ENCODE data around the gene FAM241B.
A peak's percentile ranks its signal among the peaks of the same experiment; 100 is the strongest.

FAM241B gene

DNA sequence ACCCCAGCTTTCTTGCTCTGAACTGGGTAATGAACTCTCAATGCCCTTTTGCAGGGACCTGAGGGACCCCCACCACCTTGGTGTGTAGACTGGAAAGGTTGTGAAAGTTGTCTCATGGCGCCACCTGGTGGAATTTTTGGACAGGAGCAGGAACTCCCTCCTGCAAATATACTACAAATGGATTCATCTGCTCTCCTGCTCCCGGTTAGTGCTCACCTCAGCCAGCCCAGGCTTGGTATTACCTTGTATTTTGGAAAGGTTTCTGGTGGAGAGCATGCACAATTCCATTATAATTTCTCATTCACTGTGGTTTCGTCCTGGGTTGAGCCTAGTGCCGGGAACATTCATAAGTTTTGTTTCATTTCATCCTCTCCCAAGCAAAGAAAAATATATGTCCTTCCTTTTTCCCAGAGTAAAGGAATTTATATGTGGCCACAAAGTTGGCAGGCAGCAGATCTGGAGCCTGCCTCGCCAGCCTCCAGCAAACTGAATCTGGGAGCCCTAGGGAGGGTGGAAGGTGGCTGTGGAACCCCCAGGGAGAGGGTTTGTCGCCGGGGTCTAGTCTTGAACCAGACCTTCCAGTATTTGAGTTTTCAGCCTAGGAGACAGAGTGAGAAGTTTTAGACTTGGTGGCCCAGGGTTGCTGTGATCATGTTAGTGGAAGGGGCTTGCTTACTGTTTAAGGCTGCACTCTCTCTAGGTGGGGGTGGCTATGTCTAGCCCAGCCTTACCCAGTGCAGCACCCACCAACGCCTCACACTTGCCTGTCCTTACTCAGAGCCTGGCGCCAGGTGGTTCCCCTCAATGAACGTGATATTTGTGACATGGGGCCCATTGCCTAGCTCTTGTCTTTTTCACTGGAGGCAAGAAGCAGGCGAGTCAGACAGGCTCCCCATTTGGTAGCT lies 9.5 kb downstream of the FAM241B start:
- DNase-seq (ENCODE audit: insufficient read length, low spot score) = peak; percentile 80
- TF ChIP-seq, protein P1, sequence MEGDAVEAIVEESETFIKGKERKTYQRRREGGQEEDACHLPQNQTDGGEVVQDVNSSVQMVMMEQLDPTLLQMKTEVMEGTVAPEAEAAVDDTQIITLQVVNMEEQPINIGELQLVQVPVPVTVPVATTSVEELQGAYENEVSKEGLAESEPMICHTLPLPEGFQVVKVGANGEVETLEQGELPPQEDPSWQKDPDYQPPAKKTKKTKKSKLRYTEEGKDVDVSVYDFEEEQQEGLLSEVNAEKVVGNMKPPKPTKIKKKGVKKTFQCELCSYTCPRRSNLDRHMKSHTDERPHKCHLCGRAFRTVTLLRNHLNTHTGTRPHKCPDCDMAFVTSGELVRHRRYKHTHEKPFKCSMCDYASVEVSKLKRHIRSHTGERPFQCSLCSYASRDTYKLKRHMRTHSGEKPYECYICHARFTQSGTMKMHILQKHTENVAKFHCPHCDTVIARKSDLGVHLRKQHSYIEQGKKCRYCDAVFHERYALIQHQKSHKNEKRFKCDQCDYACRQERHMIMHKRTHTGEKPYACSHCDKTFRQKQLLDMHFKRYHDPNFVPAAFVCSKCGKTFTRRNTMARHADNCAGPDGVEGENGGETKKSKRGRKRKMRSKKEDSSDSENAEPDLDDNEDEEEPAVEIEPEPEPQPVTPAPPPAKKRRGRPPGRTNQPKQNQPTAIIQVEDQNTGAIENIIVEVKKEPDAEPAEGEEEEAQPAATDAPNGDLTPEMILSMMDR (IDR thresholded peaks at IDR 0.05; ENCODE audit: insufficient read depth, missing control alignments) = peak; percentile 88
- no peak for FAIRE-seq

DNA sequence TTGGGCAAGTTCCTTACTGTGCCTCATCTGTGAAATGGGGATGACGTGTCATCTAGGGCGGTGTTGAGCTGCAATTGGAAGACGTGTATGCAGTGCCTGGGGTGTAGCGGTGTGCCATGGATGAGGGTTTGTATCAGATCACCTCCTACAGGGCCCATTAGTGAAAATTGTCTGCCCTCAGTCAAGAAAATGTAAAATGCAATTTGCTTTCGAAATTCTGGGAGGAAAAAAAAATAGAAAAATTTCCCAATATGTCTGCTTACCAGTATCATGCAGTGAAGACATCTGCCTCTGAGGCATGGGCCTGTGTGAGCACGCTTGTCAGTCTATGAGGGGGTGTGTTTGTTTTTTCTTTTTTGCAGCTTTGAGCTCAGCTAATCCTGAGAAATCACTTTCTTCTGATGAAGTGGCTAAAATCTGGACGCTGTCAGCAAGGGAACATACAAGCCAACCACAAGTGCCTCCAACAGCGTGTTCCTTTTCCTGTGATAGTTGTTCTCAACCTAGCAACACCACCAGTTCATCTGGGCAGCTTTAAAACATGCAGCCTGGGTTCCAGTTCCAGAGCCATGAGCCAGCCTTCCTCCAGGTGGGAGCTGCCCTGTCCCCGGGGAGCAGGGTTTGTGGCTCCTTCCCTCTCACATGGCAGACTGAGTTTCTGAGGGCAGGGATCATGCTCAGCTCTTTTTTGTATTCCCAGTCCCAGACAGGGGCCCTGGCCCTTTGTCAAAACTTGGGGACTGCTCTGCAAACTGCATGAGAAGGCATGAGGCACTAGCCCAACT lies 10.3 kb downstream of the FAM241B start:
- DNase-seq (ENCODE audit: insufficient read length, low spot score) = no peak
- FAIRE-seq = no peak
- TF ChIP-seq, protein P1 (IDR thresholded peaks at IDR 0.05; ENCODE audit: insufficient read depth, missing control alignments) = no peak

DNA sequence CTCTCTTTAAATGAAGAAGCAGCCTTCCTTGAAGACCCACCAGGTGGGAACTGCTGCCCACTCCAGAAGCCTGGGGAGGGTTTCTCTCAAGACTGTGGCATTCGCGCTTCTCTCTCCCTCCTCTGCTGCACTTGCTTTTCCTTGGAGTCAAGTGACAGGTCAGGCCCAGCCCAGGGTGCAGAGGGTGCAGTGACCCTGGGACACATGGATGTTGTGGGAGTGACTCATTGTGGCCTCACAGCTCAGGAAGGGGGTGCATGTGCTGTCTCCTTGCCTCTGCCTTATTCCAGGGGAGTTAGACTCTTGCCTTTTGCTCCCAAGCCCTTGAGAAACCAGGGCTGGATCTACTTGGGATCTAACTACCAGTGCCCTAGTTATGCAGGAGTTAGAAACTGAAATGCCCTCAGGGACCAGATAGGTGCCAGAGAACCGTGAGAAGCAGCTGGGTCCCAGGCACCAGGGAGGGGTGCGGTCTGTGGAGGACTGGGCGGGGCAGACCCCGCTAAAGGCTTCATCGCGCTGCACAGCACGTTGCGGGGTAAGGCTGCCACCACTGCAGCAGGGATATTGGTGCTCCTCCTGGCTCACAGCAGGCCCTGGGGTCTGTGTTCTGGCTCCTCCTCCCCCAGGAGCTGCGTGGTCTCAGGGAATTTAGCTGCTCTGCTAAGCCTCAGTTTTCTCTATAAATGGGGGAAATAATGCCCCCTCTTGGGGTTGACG lies 11.4 kb downstream of the FAM241B start:
- no peak for FAIRE-seq
- TF ChIP-seq, protein P1 (IDR thresholded peaks at IDR 0.05; ENCODE audit: insufficient read depth, missing control alignments) = no peak
- DNase-seq (ENCODE audit: insufficient read length, low spot score) = no peak

GRCh38 chr10:69642747-69643146 lies 12.7 kb downstream of the FAM241B start:
- TF ChIP-seq, protein P1 (IDR thresholded peaks at IDR 0.05; ENCODE audit: insufficient read depth, missing control alignments) = no peak
- DNase-seq (ENCODE audit: insufficient read length, low spot score) (no peak), FAIRE-seq (no peak)

GRCh38 chr10:69643779-69644657 lies 14.0 kb downstream of the FAM241B start:
- TF ChIP-seq, protein P1 (IDR thresholded peaks at IDR 0.05; ENCODE audit: insufficient read depth, missing control alignments) = no peak
- DNase-seq (ENCODE audit: insufficient read length, low spot score) (no peak), FAIRE-seq (no peak)

- no peak for FAIRE-seq
- TF ChIP-seq, protein P1 (IDR thresholded peaks at IDR 0.05; ENCODE audit: insufficient read depth, missing control alignments) = peak; percentile 89
- DNase-seq (ENCODE audit: insufficient read length, low spot score) = peak; percentile 86
Measured at GRCh38 chr10:69644658-69645295, 14.7 kb downstream of the FAM241B start.

Data from D721Med (cell line).